Epithelial cell of esophagus (primary cell): ENCODE data around the gene GHRL.

Experiments
- DNase-seq: peaks from one replicate; pipeline ENCODE4 v3.0.0; 2010; ENCODE audit warnings: low read depth
- H3K4me3 ChIP-seq: 2 replicates; pipeline ENCODE4 v1.5.1; 2011; ENCODE audit warnings: mild to moderate bottlenecking, low read length, control low read depth
- TF ChIP-seq, protein P1 (sequence below): IDR thresholded peaks from 2 replicates; pipeline ENCODE4 v1.5.1; 2011; ENCODE audit warnings: low read depth, mild to moderate bottlenecking, low read length, control low read depth, inconsistent platforms; ENCODE audit not compliant: insufficient read depth; ENCODE audit errors: missing control alignments

The GHRL gene

GRCh38 chr3:10240799-10241198 lies 51.9 kb downstream of the GHRL start:
- TF ChIP-seq, protein P1, sequence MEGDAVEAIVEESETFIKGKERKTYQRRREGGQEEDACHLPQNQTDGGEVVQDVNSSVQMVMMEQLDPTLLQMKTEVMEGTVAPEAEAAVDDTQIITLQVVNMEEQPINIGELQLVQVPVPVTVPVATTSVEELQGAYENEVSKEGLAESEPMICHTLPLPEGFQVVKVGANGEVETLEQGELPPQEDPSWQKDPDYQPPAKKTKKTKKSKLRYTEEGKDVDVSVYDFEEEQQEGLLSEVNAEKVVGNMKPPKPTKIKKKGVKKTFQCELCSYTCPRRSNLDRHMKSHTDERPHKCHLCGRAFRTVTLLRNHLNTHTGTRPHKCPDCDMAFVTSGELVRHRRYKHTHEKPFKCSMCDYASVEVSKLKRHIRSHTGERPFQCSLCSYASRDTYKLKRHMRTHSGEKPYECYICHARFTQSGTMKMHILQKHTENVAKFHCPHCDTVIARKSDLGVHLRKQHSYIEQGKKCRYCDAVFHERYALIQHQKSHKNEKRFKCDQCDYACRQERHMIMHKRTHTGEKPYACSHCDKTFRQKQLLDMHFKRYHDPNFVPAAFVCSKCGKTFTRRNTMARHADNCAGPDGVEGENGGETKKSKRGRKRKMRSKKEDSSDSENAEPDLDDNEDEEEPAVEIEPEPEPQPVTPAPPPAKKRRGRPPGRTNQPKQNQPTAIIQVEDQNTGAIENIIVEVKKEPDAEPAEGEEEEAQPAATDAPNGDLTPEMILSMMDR, result no peak
- no peak for DNase-seq
- H3K4me3 ChIP-seq, result no peak overlapping the region

DNA sequence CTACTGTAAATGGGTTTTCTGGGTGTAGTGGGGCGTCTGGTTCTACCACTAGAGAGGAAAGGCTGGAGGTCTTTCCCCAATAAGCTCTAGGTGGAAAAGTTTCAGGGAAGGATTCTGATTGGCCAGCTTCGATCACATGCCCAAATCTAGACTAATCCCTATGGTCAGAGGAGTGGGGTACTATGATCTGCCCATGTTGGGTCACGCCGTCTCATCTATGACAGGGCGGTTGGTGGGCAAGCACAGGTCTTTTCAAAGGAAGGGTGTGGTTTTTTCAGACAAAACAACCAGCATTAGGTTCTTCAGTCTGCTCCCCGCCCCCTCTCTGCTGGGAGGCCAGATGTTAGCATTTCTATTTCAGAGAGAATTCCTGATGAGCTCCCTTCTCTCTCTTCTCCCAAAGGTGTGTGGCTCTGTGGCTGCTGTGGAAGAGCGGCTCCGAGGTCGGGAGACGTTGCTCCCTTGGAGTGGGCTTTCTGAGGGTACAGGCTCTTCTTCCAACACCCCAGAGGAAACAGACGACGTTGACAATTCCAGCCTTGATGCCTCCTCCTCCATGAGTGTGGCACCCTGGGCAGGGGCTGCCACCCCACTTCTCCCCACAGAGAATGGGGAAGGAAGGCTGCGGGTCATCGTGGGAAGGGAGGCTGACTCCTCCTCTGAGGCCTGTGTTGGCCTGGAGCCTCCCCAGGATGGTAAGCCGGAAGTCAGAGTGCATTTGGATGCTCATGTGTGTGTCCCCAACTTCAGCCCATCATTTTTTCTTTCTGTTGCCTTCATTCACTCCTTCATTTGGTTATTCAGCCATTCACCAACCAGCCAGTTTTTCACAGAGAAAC lies 54.2 kb downstream of the GHRL start:
- DNase-seq, result no peak
- no peak overlapping the region for H3K4me3 ChIP-seq
- TF ChIP-seq, protein P1, result no peak
